ENCODE results near the gene LRRC72.
"Not testable (repeated sequence)": the region's sequence is repeated elsewhere in the genome, so short reads cannot be mapped to it uniquely, and the experiment has no call there.

LRRC72 gene

GRCh38 chr7:16524332-16524731 lies 2.3 kb upstream of the LRRC72 start:
- no peak overlapping the region for H3K9ac ChIP-seq (ENCODE audit: low read depth in 1 of 2, low read length in 2 of 2)
- H3K27ac ChIP-seq (ENCODE audit: low read depth, low read length) = no peak overlapping the region
- H3K4me3 ChIP-seq (ENCODE audit: low read depth in 1 of 2, low read length in 2 of 2) = no peak overlapping the region
- H3K36me3 ChIP-seq (ENCODE audit: control insufficient read depth in 1 of 2, insufficient read depth in 2 of 2, low read length in 2 of 2) = no peaks in the 10 kb centered on the region
- H3K27me3 ChIP-seq (ENCODE audit: control insufficient read depth in 1 of 2, insufficient read depth in 2 of 2, low read length in 2 of 2) = no peaks in the 10 kb centered on the region
- H3K9me3 ChIP-seq (ENCODE audit: control insufficient read depth in 1 of 2, low read length in 2 of 2) = no peaks in the 10 kb centered on the region
- H3K4me1 ChIP-seq (ENCODE audit: control insufficient read depth in 1 of 2, insufficient read depth in 2 of 2, low read length in 2 of 2) = no peaks in the 10 kb centered on the region

GRCh38 chr7:16528520-16528919 lies 1.9 kb downstream of the LRRC72 start:
- Histone ChIP-seq H3K36me3 (ENCODE audit: control insufficient read depth in 1 of 2, insufficient read depth in 2 of 2, low read length in 2 of 2) (no peaks in the 10 kb centered on the region), H3K4me1 (ENCODE audit: control insufficient read depth in 1 of 2, insufficient read depth in 2 of 2, low read length in 2 of 2) (no peaks in the 10 kb centered on the region), H3K4me3 (ENCODE audit: low read depth in 1 of 2, low read length in 2 of 2) (no peak overlapping the region), H3K9ac (ENCODE audit: low read depth in 1 of 2, low read length in 2 of 2) (no peak overlapping the region), H3K27ac (ENCODE audit: low read depth, low read length) (no peak overlapping the region), H3K9me3 (ENCODE audit: control insufficient read depth in 1 of 2, low read length in 2 of 2) (no peaks in the 10 kb centered on the region), H3K27me3 (ENCODE audit: control insufficient read depth in 1 of 2, insufficient read depth in 2 of 2, low read length in 2 of 2) (no peaks in the 10 kb centered on the region)

- Histone ChIP-seq H3K9me3 (ENCODE audit: control insufficient read depth in 1 of 2, low read length in 2 of 2) (no peaks in the 10 kb centered on the region), H3K9ac (ENCODE audit: low read depth in 1 of 2, low read length in 2 of 2) (no peak overlapping the region), H3K36me3 (ENCODE audit: control insufficient read depth in 1 of 2, insufficient read depth in 2 of 2, low read length in 2 of 2) (no peaks in the 10 kb centered on the region), H3K4me1 (ENCODE audit: control insufficient read depth in 1 of 2, insufficient read depth in 2 of 2, low read length in 2 of 2) (no peaks in the 10 kb centered on the region), H3K27me3 (ENCODE audit: control insufficient read depth in 1 of 2, insufficient read depth in 2 of 2, low read length in 2 of 2) (no peaks in the 10 kb centered on the region), H3K4me3 (ENCODE audit: low read depth in 1 of 2, low read length in 2 of 2) (no peak overlapping the region), H3K27ac (ENCODE audit: low read depth, low read length) (no peak overlapping the region)
Observed at GRCh38 chr7:16529697-16530096, 3.1 kb downstream of the LRRC72 start.

- H3K9ac ChIP-seq (ENCODE audit: low read depth in 1 of 2, low read length in 2 of 2) = no peak overlapping the region
- H3K27me3 ChIP-seq (ENCODE audit: control insufficient read depth in 1 of 2, insufficient read depth in 2 of 2, low read length in 2 of 2) = no peaks in the 10 kb centered on the region
- H3K4me3 ChIP-seq (ENCODE audit: low read depth in 1 of 2, low read length in 2 of 2) = no peak overlapping the region
- H3K36me3 ChIP-seq (ENCODE audit: control insufficient read depth in 1 of 2, insufficient read depth in 2 of 2, low read length in 2 of 2) = no peaks in the 10 kb centered on the region
- no peak overlapping the region for H3K27ac ChIP-seq (ENCODE audit: low read depth, low read length)
- H3K4me1 ChIP-seq (ENCODE audit: control insufficient read depth in 1 of 2, insufficient read depth in 2 of 2, low read length in 2 of 2) = no peaks in the 10 kb centered on the region
- H3K9me3 ChIP-seq (ENCODE audit: control insufficient read depth in 1 of 2, low read length in 2 of 2) = no peaks in the 10 kb centered on the region
Observed at GRCh38 chr7:16531707-16532106, 5.1 kb downstream of the LRRC72 start.

GRCh38 chr7:16532272-16532671 lies 5.6 kb downstream of the LRRC72 start:
- Histone ChIP-seq H3K36me3 (ENCODE audit: control insufficient read depth in 1 of 2, insufficient read depth in 2 of 2, low read length in 2 of 2) (no peaks in the 10 kb centered on the region), H3K27ac (ENCODE audit: low read depth, low read length) (no peak overlapping the region), H3K4me1 (ENCODE audit: control insufficient read depth in 1 of 2, insufficient read depth in 2 of 2, low read length in 2 of 2) (no peaks in the 10 kb centered on the region), H3K4me3 (ENCODE audit: low read depth in 1 of 2, low read length in 2 of 2) (no peak overlapping the region), H3K9me3 (ENCODE audit: control insufficient read depth in 1 of 2, low read length in 2 of 2) (no peaks in the 10 kb centered on the region), H3K9ac (ENCODE audit: low read depth in 1 of 2, low read length in 2 of 2) (no peak overlapping the region), H3K27me3 (ENCODE audit: control insufficient read depth in 1 of 2, insufficient read depth in 2 of 2, low read length in 2 of 2) (no peaks in the 10 kb centered on the region)

- Histone ChIP-seq H3K9ac (ENCODE audit: low read depth in 1 of 2, low read length in 2 of 2) (no peak overlapping the region), H3K9me3 (ENCODE audit: control insufficient read depth in 1 of 2, low read length in 2 of 2) (no peaks in the 10 kb centered on the region), H3K27ac (ENCODE audit: low read depth, low read length) (no peak overlapping the region)
Observed at GRCh38 chr7:16535500-16535899, 8.9 kb downstream of the LRRC72 start.

GRCh38 chr7:16540559-16540958 lies 13.9 kb downstream of the LRRC72 start:
- H3K4me3 ChIP-seq (ENCODE audit: low read depth in 1 of 2, low read length in 2 of 2); H3K27me3 ChIP-seq (ENCODE audit: control insufficient read depth in 1 of 2, insufficient read depth in 2 of 2, low read length in 2 of 2); H3K36me3 ChIP-seq (ENCODE audit: control insufficient read depth in 1 of 2, insufficient read depth in 2 of 2, low read length in 2 of 2); H3K27ac ChIP-seq (ENCODE audit: low read depth, low read length); H3K4me1 ChIP-seq (ENCODE audit: control insufficient read depth in 1 of 2, insufficient read depth in 2 of 2, low read length in 2 of 2); H3K9ac ChIP-seq (ENCODE audit: low read depth in 1 of 2, low read length in 2 of 2); H3K9me3 ChIP-seq (ENCODE audit: control insufficient read depth in 1 of 2, low read length in 2 of 2): not testable (repeated sequence)

More at GRCh38 chr7:16535500-16535899, 8.9 kb downstream of the LRRC72 start:
- no peaks in the 10 kb centered on the region for H3K27me3 ChIP-seq (ENCODE audit: control insufficient read depth in 1 of 2, insufficient read depth in 2 of 2, low read length in 2 of 2)
- no peaks in the 10 kb centered on the region for H3K4me1 ChIP-seq (ENCODE audit: control insufficient read depth in 1 of 2, insufficient read depth in 2 of 2, low read length in 2 of 2)
- no peak overlapping the region for H3K4me3 ChIP-seq (ENCODE audit: low read depth in 1 of 2, low read length in 2 of 2)
- no peaks in the 10 kb centered on the region for H3K36me3 ChIP-seq (ENCODE audit: control insufficient read depth in 1 of 2, insufficient read depth in 2 of 2, low read length in 2 of 2)

- Histone ChIP-seq H3K27me3 (ENCODE audit: control insufficient read depth in 1 of 2, insufficient read depth in 2 of 2, low read length in 2 of 2) (no peaks in the 10 kb centered on the region), H3K9ac (ENCODE audit: low read depth in 1 of 2, low read length in 2 of 2) (no peak overlapping the region), H3K4me1 (ENCODE audit: control insufficient read depth in 1 of 2, insufficient read depth in 2 of 2, low read length in 2 of 2) (no peaks in the 10 kb centered on the region), H3K36me3 (ENCODE audit: control insufficient read depth in 1 of 2, insufficient read depth in 2 of 2, low read length in 2 of 2) (no peaks in the 10 kb centered on the region), H3K9me3 (ENCODE audit: control insufficient read depth in 1 of 2, low read length in 2 of 2) (no peaks in the 10 kb centered on the region), H3K27ac (ENCODE audit: low read depth, low read length) (no peak overlapping the region), H3K4me3 (ENCODE audit: low read depth in 1 of 2, low read length in 2 of 2) (no peak overlapping the region)
Observed at GRCh38 chr7:16542401-16542800, 15.8 kb downstream of the LRRC72 start.

GRCh38 chr7:16543456-16543855 lies 16.8 kb downstream of the LRRC72 start:
- no peaks in the 10 kb centered on the region for H3K4me1 ChIP-seq (ENCODE audit: control insufficient read depth in 1 of 2, insufficient read depth in 2 of 2, low read length in 2 of 2)
- H3K9me3 ChIP-seq (ENCODE audit: control insufficient read depth in 1 of 2, low read length in 2 of 2) = no peaks in the 10 kb centered on the region
- no peak overlapping the region for H3K9ac ChIP-seq (ENCODE audit: low read depth in 1 of 2, low read length in 2 of 2)
- no peak overlapping the region for H3K4me3 ChIP-seq (ENCODE audit: low read depth in 1 of 2, low read length in 2 of 2)
- H3K27ac ChIP-seq (ENCODE audit: low read depth, low read length) = no peak overlapping the region
- no peaks in the 10 kb centered on the region for H3K36me3 ChIP-seq (ENCODE audit: control insufficient read depth in 1 of 2, insufficient read depth in 2 of 2, low read length in 2 of 2)
- no peaks in the 10 kb centered on the region for H3K27me3 ChIP-seq (ENCODE audit: control insufficient read depth in 1 of 2, insufficient read depth in 2 of 2, low read length in 2 of 2)

GRCh38 chr7:16546921-16547505 lies 20.4 kb downstream of the LRRC72 start:
- Histone ChIP-seq H3K9me3 (ENCODE audit: control insufficient read depth in 1 of 2, low read length in 2 of 2) (no peaks in the 10 kb centered on the region), H3K36me3 (ENCODE audit: control insufficient read depth in 1 of 2, insufficient read depth in 2 of 2, low read length in 2 of 2) (no peaks in the 10 kb centered on the region), H3K4me1 (ENCODE audit: control insufficient read depth in 1 of 2, insufficient read depth in 2 of 2, low read length in 2 of 2) (no peaks in the 10 kb centered on the region), H3K27ac (ENCODE audit: low read depth, low read length) (no peak overlapping the region), H3K9ac (ENCODE audit: low read depth in 1 of 2, low read length in 2 of 2) (no peak overlapping the region), H3K4me3 (ENCODE audit: low read depth in 1 of 2, low read length in 2 of 2) (no peak overlapping the region), H3K27me3 (ENCODE audit: control insufficient read depth in 1 of 2, insufficient read depth in 2 of 2, low read length in 2 of 2) (no peaks in the 10 kb centered on the region)

- H3K4me1 ChIP-seq (ENCODE audit: control insufficient read depth in 1 of 2, insufficient read depth in 2 of 2, low read length in 2 of 2) = no peaks in the 10 kb centered on the region
- H3K9me3 ChIP-seq (ENCODE audit: control insufficient read depth in 1 of 2, low read length in 2 of 2) = no peaks in the 10 kb centered on the region
- no peaks in the 10 kb centered on the region for H3K27me3 ChIP-seq (ENCODE audit: control insufficient read depth in 1 of 2, insufficient read depth in 2 of 2, low read length in 2 of 2)
- H3K36me3 ChIP-seq (ENCODE audit: control insufficient read depth in 1 of 2, insufficient read depth in 2 of 2, low read length in 2 of 2) = no peaks in the 10 kb centered on the region
- no peak overlapping the region for H3K9ac ChIP-seq (ENCODE audit: low read depth in 1 of 2, low read length in 2 of 2)
- H3K27ac ChIP-seq (ENCODE audit: low read depth, low read length) = no peak overlapping the region
- no peak overlapping the region for H3K4me3 ChIP-seq (ENCODE audit: low read depth in 1 of 2, low read length in 2 of 2)
Observed at GRCh38 chr7:16548428-16548827, 21.8 kb downstream of the LRRC72 start.
